Measurements from ENCODE around the gene SERPINB6.
"Not testable (repeated sequence)": the region's sequence is repeated elsewhere in the genome, so short reads cannot be mapped to it uniquely, and the experiment has no call there.

The SERPINB6 gene

GRCh38 chr6:2951728-2952127 lies 19.6 kb downstream of the SERPINB6 start:
- no peaks in the 10 kb centered on the region for H3K9me3 ChIP-seq (ENCODE audit: control insufficient read depth, low read length)
- H3K4me1 ChIP-seq (ENCODE audit: control insufficient read depth, insufficient read depth, low read length): peaks cover 9% of the 10 kb centered on the region
- no peak overlapping the region for H3K4me3 ChIP-seq (ENCODE audit: low read length)
- no peaks in the 10 kb centered on the region for H3K27me3 ChIP-seq (replicated peaks; ENCODE audit: control insufficient read depth, insufficient read depth, low read length)
- H3K9ac ChIP-seq (ENCODE audit: low read length): no peak overlapping the region
- H3K36me3 ChIP-seq (ENCODE audit: control insufficient read depth, insufficient read depth, low read length, severe bottlenecking): peaks cover 41% of the 10 kb centered on the region
- no peak for DNase-seq (ENCODE audit: low read depth)

GRCh38 chr6:2950713-2951112 lies 20.7 kb downstream of the SERPINB6 start:
- no peak overlapping the region for H3K9ac ChIP-seq (ENCODE audit: low read length)
- no peaks in the 10 kb centered on the region for H3K27me3 ChIP-seq (replicated peaks; ENCODE audit: control insufficient read depth, insufficient read depth, low read length)
- DNase-seq (ENCODE audit: low read depth): no peak
- H3K4me3 ChIP-seq (ENCODE audit: low read length): no peak overlapping the region
- H3K36me3 ChIP-seq (ENCODE audit: control insufficient read depth, insufficient read depth, low read length, severe bottlenecking): peaks cover 37% of the 10 kb centered on the region
- no peaks in the 10 kb centered on the region for H3K9me3 ChIP-seq (ENCODE audit: control insufficient read depth, low read length)
- H3K4me1 ChIP-seq (ENCODE audit: control insufficient read depth, insufficient read depth, low read length): peaks cover 9% of the 10 kb centered on the region

GRCh38 chr6:2949536-2950083 lies 21.8 kb downstream of the SERPINB6 start:
- H3K4me1 ChIP-seq (ENCODE audit: control insufficient read depth, insufficient read depth, low read length): peaks cover 9% of the 10 kb centered on the region
- no peaks in the 10 kb centered on the region for H3K27me3 ChIP-seq (replicated peaks; ENCODE audit: control insufficient read depth, insufficient read depth, low read length)

GRCh38 chr6:2949121-2949520 lies 22.2 kb downstream of the SERPINB6 start:
- Histone ChIP-seq H3K4me1 (ENCODE audit: control insufficient read depth, insufficient read depth, low read length) (peaks cover 9% of the 10 kb centered on the region), H3K9ac (ENCODE audit: low read length) (no peak overlapping the region), H3K9me3 (ENCODE audit: control insufficient read depth, low read length) (no peaks in the 10 kb centered on the region), H3K27me3 (replicated peaks; ENCODE audit: control insufficient read depth, insufficient read depth, low read length) (no peaks in the 10 kb centered on the region), H3K36me3 (ENCODE audit: control insufficient read depth, insufficient read depth, low read length, severe bottlenecking) (peaks cover 33% of the 10 kb centered on the region), H3K4me3 (ENCODE audit: low read length) (no peak overlapping the region)
- DNase-seq (ENCODE audit: low read depth): no peak

More at GRCh38 chr6:2949536-2950083, 21.8 kb downstream of the SERPINB6 start:
- Histone ChIP-seq H3K4me3 (ENCODE audit: low read length) (no peak overlapping the region), H3K9ac (ENCODE audit: low read length) (no peak overlapping the region), H3K36me3 (ENCODE audit: control insufficient read depth, insufficient read depth, low read length, severe bottlenecking) (peaks cover 33% of the 10 kb centered on the region), H3K9me3 (ENCODE audit: control insufficient read depth, low read length) (no peaks in the 10 kb centered on the region)
- no peak for DNase-seq (ENCODE audit: low read depth)

- Histone ChIP-seq H3K36me3 (ENCODE audit: control insufficient read depth, insufficient read depth, low read length, severe bottlenecking) (peaks cover 33% of the 10 kb centered on the region), H3K27me3 (replicated peaks; ENCODE audit: control insufficient read depth, insufficient read depth, low read length) (no peaks in the 10 kb centered on the region), H3K9me3 (ENCODE audit: control insufficient read depth, low read length) (no peaks in the 10 kb centered on the region), H3K4me1 (ENCODE audit: control insufficient read depth, insufficient read depth, low read length) (peaks cover 9% of the 10 kb centered on the region), H3K4me3 (ENCODE audit: low read length) (no peak overlapping the region), H3K9ac (ENCODE audit: low read length) (no peak overlapping the region)
- no peak for DNase-seq (ENCODE audit: low read depth)
These were observed 22.9 kb downstream of the SERPINB6 start for GRCh38 chr6:2948228-2949025.

GRCh38 chr6:2947445-2947844 lies 23.9 kb downstream of the SERPINB6 start:
- no peaks in the 10 kb centered on the region for H3K9me3 ChIP-seq (ENCODE audit: control insufficient read depth, low read length)
- H3K4me1 ChIP-seq (ENCODE audit: control insufficient read depth, insufficient read depth, low read length): peaks cover 4% of the 10 kb centered on the region
- H3K4me3 ChIP-seq (ENCODE audit: low read length): no peak overlapping the region
- H3K27me3 ChIP-seq (replicated peaks; ENCODE audit: control insufficient read depth, insufficient read depth, low read length): no peaks in the 10 kb centered on the region
- no peak overlapping the region for H3K9ac ChIP-seq (ENCODE audit: low read length)
- peaks cover 33% of the 10 kb centered on the region for H3K36me3 ChIP-seq (ENCODE audit: control insufficient read depth, insufficient read depth, low read length, severe bottlenecking)
- DNase-seq (ENCODE audit: low read depth): no peak

GRCh38 chr6:2945153-2945452 lies 26.3 kb downstream of the SERPINB6 start:
- H3K4me3 ChIP-seq (ENCODE audit: low read length): no peak overlapping the region
- no peaks in the 10 kb centered on the region for H3K27me3 ChIP-seq (replicated peaks; ENCODE audit: control insufficient read depth, insufficient read depth, low read length)
- H3K4me1 ChIP-seq (ENCODE audit: control insufficient read depth, insufficient read depth, low read length): no peaks in the 10 kb centered on the region
- no peaks in the 10 kb centered on the region for H3K9me3 ChIP-seq (ENCODE audit: control insufficient read depth, low read length)
- DNase-seq (ENCODE audit: low read depth): no peak
- H3K36me3 ChIP-seq (ENCODE audit: control insufficient read depth, insufficient read depth, low read length, severe bottlenecking): peaks cover 24% of the 10 kb centered on the region
- H3K9ac ChIP-seq (ENCODE audit: low read length): no peak overlapping the region

GRCh38 chr6:2944405-2945152 lies 26.8 kb downstream of the SERPINB6 start:
- H3K36me3 ChIP-seq (ENCODE audit: control insufficient read depth, insufficient read depth, low read length, severe bottlenecking): peaks cover 21% of the 10 kb centered on the region
- H3K27me3 ChIP-seq (replicated peaks; ENCODE audit: control insufficient read depth, insufficient read depth, low read length): no peaks in the 10 kb centered on the region
- no peaks in the 10 kb centered on the region for H3K4me1 ChIP-seq (ENCODE audit: control insufficient read depth, insufficient read depth, low read length)
- H3K9ac ChIP-seq (ENCODE audit: low read length): no peak overlapping the region
- no peaks in the 10 kb centered on the region for H3K9me3 ChIP-seq (ENCODE audit: control insufficient read depth, low read length)
- DNase-seq (ENCODE audit: low read depth): no peak
- no peak overlapping the region for H3K4me3 ChIP-seq (ENCODE audit: low read length)

GRCh38 chr6:2943564-2943955 lies 27.8 kb downstream of the SERPINB6 start:
- Histone ChIP-seq H3K4me1 (ENCODE audit: control insufficient read depth, insufficient read depth, low read length) (no peaks in the 10 kb centered on the region), H3K4me3 (ENCODE audit: low read length) (no peak overlapping the region), H3K27me3 (replicated peaks; ENCODE audit: control insufficient read depth, insufficient read depth, low read length) (no peaks in the 10 kb centered on the region), H3K9ac (ENCODE audit: low read length) (no peak overlapping the region), H3K36me3 (ENCODE audit: control insufficient read depth, insufficient read depth, low read length, severe bottlenecking) (peaks cover 16% of the 10 kb centered on the region), H3K9me3 (ENCODE audit: control insufficient read depth, low read length) (no peaks in the 10 kb centered on the region)
- DNase-seq (ENCODE audit: low read depth): no peak

- Histone ChIP-seq H3K4me1 (ENCODE audit: control insufficient read depth, insufficient read depth, low read length) (no peaks in the 10 kb centered on the region), H3K4me3 (ENCODE audit: low read length) (no peak overlapping the region)
These were observed 28.3 kb downstream of the SERPINB6 start for GRCh38 chr6:2942914-2943563.

GRCh38 chr6:2942116-2942515 lies 29.3 kb downstream of the SERPINB6 start:
- not testable (repeated sequence) for H3K36me3 ChIP-seq (ENCODE audit: control insufficient read depth, insufficient read depth, low read length, severe bottlenecking); DNase-seq (ENCODE audit: low read depth); H3K9me3 ChIP-seq (ENCODE audit: control insufficient read depth, low read length); H3K9ac ChIP-seq (ENCODE audit: low read length); H3K4me3 ChIP-seq (ENCODE audit: low read length); H3K27me3 ChIP-seq (replicated peaks; ENCODE audit: control insufficient read depth, insufficient read depth, low read length); H3K4me1 ChIP-seq (ENCODE audit: control insufficient read depth, insufficient read depth, low read length)

More at GRCh38 chr6:2942914-2943563, 28.3 kb downstream of the SERPINB6 start:
- Histone ChIP-seq H3K9me3 (ENCODE audit: control insufficient read depth, low read length) (no peaks in the 10 kb centered on the region), H3K36me3 (ENCODE audit: control insufficient read depth, insufficient read depth, low read length, severe bottlenecking) (peaks cover 11% of the 10 kb centered on the region), H3K27me3 (replicated peaks; ENCODE audit: control insufficient read depth, insufficient read depth, low read length) (no peaks in the 10 kb centered on the region), H3K9ac (ENCODE audit: low read length) (no peak overlapping the region)
- DNase-seq (ENCODE audit: low read depth): no peak

Measured in adipocyte (in vitro differentiated cells).